CD4-positive, alpha-beta T cell (primary cell): ENCODE results near the gene FIG4. TPM values are rescaled to one million over a fixed set of nuclear protein-coding genes. Genes with fewer than 3 reads are reported as not detected.
A peak's percentile ranks its signal among the peaks of the same experiment; 100 is the strongest.

Experiments
- ATAC-seq: fragments of 200-7000 bp; cut with Tn5 transposase; one replicate; pipeline ENCODE4 v1.10.0; 2022; ENCODE audit warnings: mild to moderate bottlenecking; ENCODE audit not compliant: poor library complexity
- CTCF ChIA-PET: fragments of 350-600 bp; sonication (Branson Sonifier 250); formaldehyde crosslinking; loops from one replicate; lab custom pipeline; 2021; ENCODE audit warnings: antibody characterized with exemption, inconsistent platforms; lab: Charles Lee
- POLR2A ChIA-PET: fragments of 350-600 bp; sonication (Branson Sonifier 250); formaldehyde crosslinking; loops from one replicate; lab custom pipeline; 2021; ENCODE audit warnings: antibody characterized with exemption, inconsistent platforms; lab: Charles Lee
- DNase-seq, 14 experiments: peaks; one replicate each; pipeline ENCODE4 v3.0.0-alpha.2; 2013 to 2020; ENCODE audit warnings: mixed read lengths in 2 of 14
- H3K27ac ChIP-seq, 2 donors: one replicate each; pipeline versions ENCODE4 v1.5.1 to v1.7.0; 2013; ENCODE audit warnings: low read length in 2 of 2, low read depth in 1 of 2, mild to moderate bottlenecking in 1 of 2
- H3K27me3 ChIP-seq, 2 experiments: 1 replicate in 1 of 2; 2 replicates in 1 of 2; pipeline versions ENCODE4 v1.6.1 to v1.7.0; 2013; ENCODE audit warnings: low read length in 2 of 2, control low read depth in 1 of 2, mild to moderate bottlenecking in 1 of 2, moderate library complexity in 1 of 2; ENCODE audit not compliant: insufficient read depth in 2 of 2, control insufficient read depth in 1 of 2
- H3K36me3 ChIP-seq: one replicate; pipeline ENCODE4 v1.6.1; 2013; ENCODE audit warnings: low read length, control low read depth; ENCODE audit not compliant: insufficient read depth
- H3K4me1 ChIP-seq: one replicate; pipeline ENCODE4 v1.6.1; 2013; ENCODE audit warnings: low read length, control low read depth; ENCODE audit not compliant: insufficient read depth
- H3K4me3 ChIP-seq: one replicate; pipeline ENCODE4 v1.5.1; 2013; ENCODE audit warnings: mild to moderate bottlenecking, low read length, moderate library complexity
- H3K9me3 ChIP-seq, 2 experiments: 1 replicate in 1 of 2; 2 replicates in 1 of 2; pipeline versions ENCODE4 v1.6.1 to v1.7.0; 2013; ENCODE audit warnings: low read length in 2 of 2, mild to moderate bottlenecking in 2 of 2, control low read depth in 1 of 2, moderate library complexity in 1 of 2; ENCODE audit not compliant: control insufficient read depth in 1 of 2, insufficient read depth in 1 of 2
- H3K27ac Mint-ChIP-seq: one replicate; pipeline ENCODE4 v1.8.0; 2020; ENCODE audit warnings: mixed read lengths
- H3K27me3 Mint-ChIP-seq: one replicate; pipeline ENCODE4 v1.8.0; 2021; ENCODE audit warnings: mixed read lengths
- H3K36me3 Mint-ChIP-seq: one replicate; pipeline ENCODE4 v1.8.0; 2021; ENCODE audit warnings: low read depth, mixed read lengths
- H3K4me1 Mint-ChIP-seq: one replicate; pipeline ENCODE4 v1.8.0; 2021; ENCODE audit warnings: low read depth, mixed read lengths
- H3K4me3 Mint-ChIP-seq: one replicate; pipeline ENCODE4 v1.8.0; 2020; ENCODE audit warnings: mild to moderate bottlenecking, mixed read lengths
- H3K9me3 Mint-ChIP-seq: one replicate; pipeline ENCODE4 v1.8.0; 2020; ENCODE audit warnings: mixed read lengths
- CTCF ChIP-seq: fragments of 200-600 bp; IDR thresholded peaks from one replicate; pipeline ENCODE4 v1.8.0; 2022; ENCODE audit warnings: antibody characterized with exemption, mild to moderate bottlenecking
- intact Hi-C, 2 experiments: fragments of 100-400 bp; cut with DNase I in 1 of 2; cut with micrococcal nuclease in 1 of 2; formaldehyde crosslinking; loops; one replicate each; pipeline versions ENCODE4 v1.15.1 to v1.9.0; 2023 to 2025; cut with DNase I, micrococcal nuclease
- total RNA-seq, 174 experiments: library from RNA in 2 of 174; stranded (reverse) in 2 of 174; gene quantifications; one replicate each; pipeline ENCODE4 v1.2.3 and lab custom pipeline; 2021 to 2026

FIG4 gene
- total RNA-seq, 2 experiments from 2014 or later: 3.3 to 4.0 TPM

GRCh38 chr6:109701221-109701620, 10.1 kb downstream of the FIG4 start:
- Mint-ChIP-seq H3K9me3 (no peaks in the 10 kb centered on the region), H3K36me3 (peaks cover 12% of the 10 kb centered on the region), H3K27ac (no peak overlapping the region), H3K4me3 (no peak overlapping the region), H3K27me3 (no peaks in the 10 kb centered on the region), H3K4me1 (peaks cover 32% of the 10 kb centered on the region)
- POLR2A ChIA-PET: no interaction called here
- no peak for ATAC-seq
- H3K9me3 ChIP-seq: no peaks in the 10 kb centered on the region
- H3K27ac ChIP-seq: no peak overlapping the region
- H3K4me1 ChIP-seq: no peaks in the 10 kb centered on the region
- no peaks in the 10 kb centered on the region for H3K27me3 ChIP-seq
- no peak overlapping the region for H3K4me3 ChIP-seq
- peaks cover 2% of the 10 kb centered on the region for H3K36me3 ChIP-seq
- no peak for DNase-seq
- intact Hi-C loops: loop anchor here in 1 of 2 experiments (10.0 kb wide), 1 partner anchor 1284 kb away; the partner anchor contains the start of gene RPF2
- CTCF ChIA-PET: interaction anchor here (2.6 kb wide), 1 partner anchor 10 kb away, joined by 8 read pairs; the partner anchor contains the start of genes AK9 and FIG4
- TF ChIP-seq CTCF: no peak

- peaks cover 38% of the 10 kb centered on the region for H3K4me1 Mint-ChIP-seq
- intact Hi-C loops: loop anchor here (2.0 to 10.0 kb wide), 2 partner anchors 13 to 1283 kb away; partner anchors contain the start of gene RPF2 (in 1 of the 2)
- H3K27ac ChIP-seq: no peak overlapping the region
- H3K27me3 Mint-ChIP-seq: no peaks in the 10 kb centered on the region
- no peaks in the 10 kb centered on the region for H3K9me3 ChIP-seq
- H3K4me3 Mint-ChIP-seq: no peak overlapping the region
- no peak overlapping the region for H3K27ac Mint-ChIP-seq
- H3K36me3 ChIP-seq: no peaks in the 10 kb centered on the region
- ATAC-seq (no peak), DNase-seq (peak in 1 of 14 experiments; percentile 31)
- peaks cover 10% of the 10 kb centered on the region for H3K36me3 Mint-ChIP-seq
- H3K27me3 ChIP-seq: no peaks in the 10 kb centered on the region
- no peaks in the 10 kb centered on the region for H3K4me1 ChIP-seq
- ChIA-PET CTCF (interaction anchor here (2.6 kb wide), 1 partner anchor 11 kb away, joined by 8 read pairs; the partner anchor contains the start of genes AK9 and FIG4), POLR2A (no interaction called here)
- H3K4me3 ChIP-seq: no peak overlapping the region
- no peak for TF ChIP-seq CTCF
- H3K9me3 Mint-ChIP-seq: no peaks in the 10 kb centered on the region
Observed at GRCh38 chr6:109701774-109702173, 10.7 kb downstream of the FIG4 start.

- no peak overlapping the region for H3K4me3 ChIP-seq
- ChIA-PET POLR2A (no interaction called here), CTCF (no interaction called here)
- H3K4me1 ChIP-seq: no peaks in the 10 kb centered on the region
- Mint-ChIP-seq H3K4me3 (no peak overlapping the region), H3K36me3 (peaks cover 5% of the 10 kb centered on the region), H3K4me1 (peaks cover 40% of the 10 kb centered on the region), H3K9me3 (no peaks in the 10 kb centered on the region), H3K27ac (no peak overlapping the region), H3K27me3 (no peaks in the 10 kb centered on the region)
- no peak for DNase-seq
- no peaks in the 10 kb centered on the region for H3K36me3 ChIP-seq
- no peak overlapping the region for H3K27ac ChIP-seq
- no peaks in the 10 kb centered on the region for H3K27me3 ChIP-seq
- intact Hi-C loops: loop anchor here (2.0 to 10.0 kb wide), 2 partner anchors 14 to 1282 kb away; partner anchors contain the start of gene RPF2 (in 1 of the 2)
- TF ChIP-seq CTCF: no peak
- no peak for ATAC-seq
- no peaks in the 10 kb centered on the region for H3K9me3 ChIP-seq
Observed at GRCh38 chr6:109702791-109703190, 11.7 kb downstream of the FIG4 start.
